ENCODE measurements around the gene KRTAP5-6. TPM values are rescaled to one million over a fixed set of nuclear protein-coding genes. Genes with fewer than 3 reads are reported as not detected.

KRTAP5-6 gene
- total RNA-seq, 4 donors from 2014 or later: not detected

DNA sequence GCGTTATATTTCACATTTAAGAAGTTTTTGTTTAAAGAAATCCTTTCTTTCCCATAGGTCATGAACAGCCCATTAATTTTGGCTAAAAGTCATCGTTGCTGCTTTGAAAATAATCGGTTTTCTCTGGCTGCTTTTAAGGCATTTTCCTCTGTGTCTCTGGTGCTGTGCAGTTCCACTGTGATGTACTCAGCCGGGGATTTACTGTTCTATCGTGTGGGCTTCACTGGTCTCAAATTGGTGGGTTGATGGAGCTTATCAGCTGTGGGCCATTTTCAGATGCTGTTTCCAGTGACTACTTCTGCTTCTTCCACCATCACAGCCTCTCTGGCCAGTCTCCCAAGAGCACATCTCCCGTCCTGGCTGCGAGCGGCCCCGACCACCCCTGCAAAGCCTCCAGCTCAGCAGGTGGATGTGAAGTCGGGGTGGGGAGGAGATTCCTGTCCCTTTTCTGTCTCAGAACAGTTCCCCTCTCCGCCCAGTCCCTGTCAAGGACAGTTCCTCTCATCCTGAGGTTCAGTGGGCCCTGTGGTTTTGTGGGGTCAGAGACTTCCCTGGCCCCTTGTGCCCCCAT, 33.1 kb downstream of the KRTAP5-6 start:
- DNase-seq (ENCODE audit: low spot score) (no peak), ATAC-seq (ENCODE audit: low FRiP score) (no peak)
- no peak for TF ChIP-seq CTCF (IDR thresholded peaks at IDR 0.05)

DNA sequence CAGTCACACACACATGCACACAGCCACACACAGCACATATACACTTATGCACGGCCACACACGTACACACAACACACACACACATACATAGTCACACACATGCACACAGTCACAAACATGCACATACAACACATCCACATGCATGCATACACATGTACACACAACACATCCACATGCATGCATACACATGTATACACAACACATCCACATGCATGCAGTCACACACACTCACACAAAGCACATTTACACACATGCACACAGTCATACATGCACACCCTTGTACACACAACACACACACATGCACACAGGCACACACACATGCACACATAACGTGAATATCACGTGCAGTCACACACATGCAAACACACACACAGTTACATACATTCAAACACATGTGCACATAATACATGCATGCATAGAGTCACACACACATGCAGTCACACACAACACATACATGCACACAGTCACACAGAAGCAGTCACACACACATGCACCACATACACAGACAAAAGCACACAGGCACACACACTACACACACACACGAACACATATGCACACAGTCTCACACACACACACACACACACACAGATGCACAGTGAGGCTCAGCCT, 34.6 kb downstream of the KRTAP5-6 start:
- ATAC-seq (ENCODE audit: low FRiP score) (no peak), DNase-seq (ENCODE audit: low spot score) (no peak)
- TF ChIP-seq CTCF (IDR thresholded peaks at IDR 0.05): no peak

DNA sequence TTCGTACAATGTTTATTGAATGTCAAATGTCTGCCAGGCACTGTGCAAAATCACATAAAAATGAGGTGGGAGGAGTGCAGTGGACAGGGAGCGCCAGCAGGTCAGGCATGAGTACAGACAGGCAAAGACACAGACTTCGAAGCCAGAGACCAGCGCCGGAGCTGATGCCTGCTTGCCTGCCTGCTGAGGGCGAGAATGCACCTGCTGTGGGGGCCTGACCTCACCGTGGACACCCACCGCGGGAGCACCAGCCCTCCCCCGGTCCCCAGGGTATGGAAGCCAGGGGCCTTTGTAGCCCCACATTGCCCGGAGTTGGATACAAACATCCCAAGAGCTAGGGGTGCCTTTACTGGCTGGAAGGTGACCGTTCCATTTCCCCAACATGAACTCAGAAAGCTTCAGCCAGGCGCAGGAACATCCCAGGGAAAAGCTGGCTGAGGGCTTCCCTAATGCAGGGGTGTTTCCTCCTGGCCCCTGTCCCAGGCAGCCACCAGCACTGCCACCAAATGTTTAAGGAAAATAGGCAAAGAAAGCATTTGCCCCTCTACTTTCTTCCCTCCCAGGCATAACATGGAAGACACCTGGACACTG, 35.5 kb downstream of the KRTAP5-6 start:
- ATAC-seq (ENCODE audit: low FRiP score) (no peak), DNase-seq (ENCODE audit: low spot score) (no peak)
- no peak for TF ChIP-seq CTCF (IDR thresholded peaks at IDR 0.05)

DNA sequence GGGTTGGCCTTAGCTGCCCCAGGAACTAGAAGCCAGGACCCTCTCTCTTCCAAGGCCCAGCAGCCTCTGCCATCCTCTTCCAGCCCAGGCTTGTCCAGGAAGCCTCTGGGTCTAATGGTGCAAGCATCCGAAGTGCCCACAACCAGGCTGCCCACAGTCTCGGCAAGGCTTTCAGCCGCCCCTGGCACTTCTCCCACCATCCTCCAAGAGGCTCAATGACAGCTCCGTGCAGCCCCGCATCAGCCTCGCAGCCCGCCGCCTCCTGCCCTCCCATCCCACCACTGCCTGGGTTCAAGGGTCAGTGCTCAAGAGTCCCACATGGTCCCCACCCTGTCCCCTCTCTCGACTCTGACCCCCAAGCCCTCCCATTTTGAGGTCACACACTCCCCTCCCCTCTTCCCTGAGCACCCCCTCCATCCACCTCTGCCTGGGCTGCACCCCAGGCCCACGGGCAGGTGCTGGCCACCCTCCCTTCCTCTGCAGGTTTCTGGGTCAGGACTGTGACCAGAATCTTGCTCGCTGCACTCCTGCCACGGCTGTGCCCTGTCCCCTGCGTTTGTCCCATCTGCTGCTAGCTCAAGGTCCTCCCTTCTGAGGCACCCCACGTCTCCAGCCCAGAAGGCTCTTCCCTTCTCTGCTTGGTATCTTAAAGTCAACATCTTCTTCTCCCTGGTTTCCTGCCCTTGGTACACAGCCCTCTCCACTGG, 36.2 kb downstream of the KRTAP5-6 start:
- no peak for TF ChIP-seq CTCF (IDR thresholded peaks at IDR 0.05)
- ATAC-seq (ENCODE audit: low FRiP score) (no peak), DNase-seq (ENCODE audit: low spot score) (no peak)

DNA sequence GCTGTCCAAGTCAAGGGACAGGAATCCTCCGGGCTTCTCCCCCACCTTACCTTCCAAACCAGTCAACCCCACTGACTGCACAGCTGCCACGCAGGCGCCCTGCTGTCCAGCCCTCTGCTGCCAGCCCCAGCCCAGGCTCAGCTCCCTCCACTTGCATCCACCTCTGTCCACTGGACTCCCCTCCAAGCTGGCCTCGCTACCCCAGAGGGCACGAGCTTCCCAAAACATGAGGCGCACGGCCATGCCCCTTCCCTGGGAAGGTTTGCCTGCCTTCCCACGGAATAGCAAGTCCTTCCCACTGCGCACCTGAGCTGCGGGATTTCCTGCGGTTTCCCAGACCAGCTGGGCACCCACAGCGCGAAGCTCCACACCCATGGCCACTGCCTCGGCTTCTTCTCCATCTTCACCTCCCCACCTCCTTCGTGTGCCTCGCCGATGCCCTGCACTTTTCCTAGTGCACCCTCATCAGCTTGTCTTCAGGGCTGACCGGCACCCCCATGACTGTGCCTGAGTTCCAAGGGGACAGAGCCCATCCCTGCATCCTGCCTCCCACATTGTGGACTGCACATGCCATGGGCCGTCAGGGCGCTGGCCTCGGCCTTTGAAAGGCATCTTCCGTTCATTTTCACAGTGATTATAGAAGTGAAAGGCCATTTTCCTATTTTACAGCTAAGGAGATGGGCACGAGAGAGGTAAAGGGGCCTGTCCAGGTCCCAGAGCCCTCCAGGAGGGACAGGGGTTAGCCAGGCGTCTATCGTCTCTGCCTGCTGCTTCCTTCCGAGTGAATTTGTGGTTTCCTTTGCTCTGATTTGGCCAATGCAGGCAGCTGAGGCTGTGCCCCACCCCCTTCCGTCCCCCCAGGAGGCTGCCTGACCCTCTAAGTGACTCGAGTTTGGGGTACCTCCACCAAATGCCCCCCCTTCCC, 37.0 kb downstream of the KRTAP5-6 start:
- DNase-seq (ENCODE audit: low spot score): no peak
- TF ChIP-seq CTCF (IDR thresholded peaks at IDR 0.05): no peak
- ATAC-seq (ENCODE audit: low FRiP score): no peak

- ATAC-seq (ENCODE audit: low FRiP score) (no peak), DNase-seq (ENCODE audit: low spot score) (no peak)
- no peak for TF ChIP-seq CTCF (IDR thresholded peaks at IDR 0.05)
These were observed 37.7 kb downstream of the KRTAP5-6 start for GRCh38 chr11:1734641-1735081.

Measured in omental fat pad (tissue), 4 donors.